ENCODE measurements around the gene CNKSR3.
"Not testable (repeated sequence)": the region's sequence is repeated elsewhere in the genome, so short reads cannot be mapped to it uniquely, and the experiment has no call there.

The CNKSR3 gene

GRCh38 chr6:154516276-154516675 is 5.8 kb upstream of the CNKSR3 start:
- no peak for TF ChIP-seq CTCF (conservative IDR thresholded peaks at IDR 0.05; ENCODE audit: low read depth, low read length)
- peak overlapping the region; percentile 45 for H3K4me3 ChIP-seq (ENCODE audit: low read depth, low read length)
- no peak for DNase-seq (ENCODE audit: low read depth)

- H3K4me3 ChIP-seq (ENCODE audit: low read depth, low read length) = peak overlapping the region; percentile 45
- no peak for TF ChIP-seq CTCF (conservative IDR thresholded peaks at IDR 0.05; ENCODE audit: low read depth, low read length)
- peak; percentile 17 for DNase-seq (ENCODE audit: low read depth)
These were observed 5.3 kb upstream of the CNKSR3 start for GRCh38 chr6:154515826-154516225.

- H3K4me3 ChIP-seq (ENCODE audit: low read depth, low read length); DNase-seq (ENCODE audit: low read depth): not testable (repeated sequence)
These were observed 4.6 kb upstream of the CNKSR3 start for GRCh38 chr6:154515076-154515475.

- no peak for TF ChIP-seq CTCF (conservative IDR thresholded peaks at IDR 0.05; ENCODE audit: low read depth, low read length)
These were observed 4.0 kb upstream of the CNKSR3 start for GRCh38 chr6:154514481-154514880.

GRCh38 chr6:154513601-154514320 is 3.3 kb upstream of the CNKSR3 start:
- no peak for TF ChIP-seq CTCF (conservative IDR thresholded peaks at IDR 0.05; ENCODE audit: low read depth, low read length)
- no peak for DNase-seq (ENCODE audit: low read depth)
- H3K4me3 ChIP-seq (ENCODE audit: low read depth, low read length) = no peak overlapping the region

More at GRCh38 chr6:154514481-154514880, 4.0 kb upstream of the CNKSR3 start:
- no peak for DNase-seq (ENCODE audit: low read depth)
- H3K4me3 ChIP-seq (ENCODE audit: low read depth, low read length) = no peak overlapping the region

- H3K4me3 ChIP-seq (ENCODE audit: low read depth, low read length) = no peak overlapping the region
- TF ChIP-seq CTCF (conservative IDR thresholded peaks at IDR 0.05; ENCODE audit: low read depth, low read length) = no peak
- no peak for DNase-seq (ENCODE audit: low read depth)
These were observed 1.7 kb upstream of the CNKSR3 start for GRCh38 chr6:154512201-154512600.

GRCh38 chr6:154511791-154512190 is 1.3 kb upstream of the CNKSR3 start:
- DNase-seq (ENCODE audit: low read depth) = no peak
- no peak for TF ChIP-seq CTCF (conservative IDR thresholded peaks at IDR 0.05; ENCODE audit: low read depth, low read length)
- no peak overlapping the region for H3K4me3 ChIP-seq (ENCODE audit: low read depth, low read length)
